Effector memory CD8-positive, alpha-beta T cell (primary cell): ENCODE measurements around the gene TIPRL.
A peak's percentile ranks its signal among the peaks of the same experiment; 100 is the strongest.
"Not testable (repeated sequence)": the region's sequence is repeated elsewhere in the genome, so short reads cannot be mapped to it uniquely, and the experiment has no call there.

Experiments
- ATAC-seq: fragments of 150-1000 bp; cut with Tn5 transposase; replicated peaks from 2 replicates; pipeline ENCODE4 v1.10.0; 2021; ENCODE audit warnings: mild to moderate bottlenecking, moderate library complexity
- DNase-seq, 3 experiments: peaks; one replicate each; pipeline ENCODE4 v3.0.0; 2021
- H3K27ac Mint-ChIP-seq, 2 donors: one replicate each; pipeline ENCODE4 v1.8.0; 2022; ENCODE audit warnings: mild to moderate bottlenecking in 2 of 2, mixed read lengths in 2 of 2, moderate library complexity in 2 of 2
- H3K27me3 Mint-ChIP-seq, 2 donors: one replicate each; pipeline ENCODE4 v1.8.0; 2022; ENCODE audit warnings: mixed read lengths in 2 of 2
- H3K36me3 Mint-ChIP-seq: one replicate; pipeline ENCODE4 v1.8.0; 2022; ENCODE audit warnings: mild to moderate bottlenecking, moderate library complexity, mixed read lengths; ENCODE audit not compliant: insufficient read depth
- H3K4me1 Mint-ChIP-seq, 2 donors: one replicate each; pipeline ENCODE4 v1.8.0; 2022; ENCODE audit warnings: low read depth in 2 of 2, mixed read lengths in 2 of 2
- H3K4me3 Mint-ChIP-seq, 2 donors: one replicate each; pipeline ENCODE4 v1.8.0; 2022; ENCODE audit warnings: mild to moderate bottlenecking in 2 of 2, mixed read lengths in 2 of 2, moderate library complexity in 2 of 2
- H3K9me3 Mint-ChIP-seq, 2 donors: one replicate each; pipeline ENCODE4 v1.8.0; 2022; ENCODE audit warnings: mixed read lengths in 2 of 2

TIPRL gene

GRCh38 chr1:168167806-168168205 is 11.0 kb upstream of the TIPRL start:
- Mint-ChIP-seq H3K4me1 (no peaks in the 10 kb centered on the region), H3K27me3 (peaks cover 21 to 36% of the 10 kb centered on the region in 2 donors), H3K36me3 (no peaks in the 10 kb centered on the region), H3K27ac (no peak overlapping the region), H3K9me3 (no peaks in the 10 kb centered on the region), H3K4me3 (no peak overlapping the region)
- no peak for DNase-seq
- no peak for ATAC-seq

- no peaks in the 10 kb centered on the region for H3K36me3 Mint-ChIP-seq
- no peak overlapping the region for H3K27ac Mint-ChIP-seq
- H3K9me3 Mint-ChIP-seq: no peaks in the 10 kb centered on the region
- DNase-seq (no peak), ATAC-seq (no peak)
- peaks cover 31 to 33% of the 10 kb centered on the region in 2 donors for H3K27me3 Mint-ChIP-seq
- no peak overlapping the region for H3K4me3 Mint-ChIP-seq
- no peaks in the 10 kb centered on the region for H3K4me1 Mint-ChIP-seq
These were observed 7.9 kb upstream of the TIPRL start for GRCh38 chr1:168170564-168171508.

- H3K27me3 Mint-ChIP-seq: peaks cover 31 to 32% of the 10 kb centered on the region in 2 donors
- H3K27ac Mint-ChIP-seq: no peak overlapping the region
- no peaks in the 10 kb centered on the region for H3K36me3 Mint-ChIP-seq
- H3K4me1 Mint-ChIP-seq: no peaks in the 10 kb centered on the region
- no peak for DNase-seq
- ATAC-seq: no peak
- H3K9me3 Mint-ChIP-seq: no peaks in the 10 kb centered on the region
- no peak overlapping the region for H3K4me3 Mint-ChIP-seq
These were observed 6.4 kb upstream of the TIPRL start for GRCh38 chr1:168172250-168172915.

GRCh38 chr1:168178227-168178637 is 530 bp upstream of the TIPRL start:
- peaks cover 20 to 22% of the 10 kb centered on the region in 2 donors for H3K27me3 Mint-ChIP-seq
- H3K4me1 Mint-ChIP-seq: no peaks in the 10 kb centered on the region
- ATAC-seq: no peak
- no peak overlapping the region for H3K27ac Mint-ChIP-seq
- peaks cover 10% of the 10 kb centered on the region for H3K36me3 Mint-ChIP-seq
- H3K4me3 Mint-ChIP-seq: no peak overlapping the region
- H3K9me3 Mint-ChIP-seq: no peaks in the 10 kb centered on the region
- DNase-seq: peak in 1 of 3 experiments; percentile 3

- H3K36me3 Mint-ChIP-seq: peaks cover 10% of the 10 kb centered on the region
- ATAC-seq: no peak
- peaks cover 4 to 5% of the 10 kb centered on the region in 2 donors for H3K4me1 Mint-ChIP-seq
- DNase-seq: no peak
- peaks cover 10% of the 10 kb centered on the region in 2 donors for H3K27me3 Mint-ChIP-seq
- no peak overlapping the region for H3K27ac Mint-ChIP-seq
- H3K9me3 Mint-ChIP-seq: no peaks in the 10 kb centered on the region
- no peak overlapping the region for H3K4me3 Mint-ChIP-seq
These were observed 831 bp downstream of the TIPRL start for GRCh38 chr1:168179438-168180147.

GRCh38 chr1:168180148-168180524 is 1.4 kb downstream of the TIPRL start:
- Mint-ChIP-seq H3K9me3 (no peaks in the 10 kb centered on the region), H3K4me3 (no peak overlapping the region), H3K36me3 (peaks cover 14% of the 10 kb centered on the region), H3K27me3 (peaks cover 5% of the 10 kb centered on the region in 2 donors), H3K27ac (no peak overlapping the region), H3K4me1 (peaks cover 4 to 5% of the 10 kb centered on the region in 2 donors)
- no peak for DNase-seq
- no peak for ATAC-seq

GRCh38 chr1:168181063-168181720 is 2.4 kb downstream of the TIPRL start:
- H3K27ac Mint-ChIP-seq, H3K9me3 Mint-ChIP-seq, H3K4me1 Mint-ChIP-seq, DNase-seq, H3K27me3 Mint-ChIP-seq, ATAC-seq: not testable (repeated sequence)
- Mint-ChIP-seq H3K4me3 (peak overlapping the region; percentile 38 to 63), H3K36me3 (peaks cover 25% of the 10 kb centered on the region)

- peaks cover 65% of the 10 kb centered on the region for H3K36me3 Mint-ChIP-seq
- peak overlapping the region in 1 of 2 donors; percentile 28 for H3K27ac Mint-ChIP-seq
- H3K4me3 Mint-ChIP-seq: no peak overlapping the region
- ATAC-seq (no peak), DNase-seq (no peak)
- H3K27me3 Mint-ChIP-seq: no peaks in the 10 kb centered on the region
- H3K4me1 Mint-ChIP-seq: peaks cover 5 to 11% of the 10 kb centered on the region in 2 donors
- no peaks in the 10 kb centered on the region for H3K9me3 Mint-ChIP-seq
These were observed 8.4 kb downstream of the TIPRL start for GRCh38 chr1:168187177-168187576.

GRCh38 chr1:168190403-168190802 is 11.6 kb downstream of the TIPRL start:
- ATAC-seq: no peak
- no peak overlapping the region for H3K27ac Mint-ChIP-seq
- H3K36me3 Mint-ChIP-seq: peaks cover 69% of the 10 kb centered on the region
- H3K9me3 Mint-ChIP-seq: no peaks in the 10 kb centered on the region
- no peak for DNase-seq
- peaks cover 1 to 15% of the 10 kb centered on the region in 2 donors for H3K4me1 Mint-ChIP-seq
- no peak overlapping the region for H3K4me3 Mint-ChIP-seq
- no peaks in the 10 kb centered on the region for H3K27me3 Mint-ChIP-seq

- Mint-ChIP-seq H3K27me3 (no peaks in the 10 kb centered on the region), H3K4me1 (peaks cover 2 to 13% of the 10 kb centered on the region in 2 donors), H3K9me3 (no peaks in the 10 kb centered on the region), H3K27ac (peak overlapping the region; percentile 8 to 13), H3K4me3 (no peak overlapping the region), H3K36me3 (peaks cover 66% of the 10 kb centered on the region)
- ATAC-seq (no peak), DNase-seq (no peak)
These were observed 16.7 kb downstream of the TIPRL start for GRCh38 chr1:168195199-168196135.

GRCh38 chr1:168199056-168199455 is 20.3 kb downstream of the TIPRL start:
- H3K9me3 Mint-ChIP-seq: no peaks in the 10 kb centered on the region
- peaks cover 50% of the 10 kb centered on the region for H3K36me3 Mint-ChIP-seq
- ATAC-seq (no peak), DNase-seq (no peak)
- no peaks in the 10 kb centered on the region for H3K27me3 Mint-ChIP-seq
- no peak overlapping the region for H3K4me3 Mint-ChIP-seq
- H3K27ac Mint-ChIP-seq: peak overlapping the region in 1 of 2 donors; percentile 28
- peaks cover 2 to 13% of the 10 kb centered on the region in 2 donors for H3K4me1 Mint-ChIP-seq

- no peaks in the 10 kb centered on the region for H3K9me3 Mint-ChIP-seq
- peaks cover 32% of the 10 kb centered on the region for H3K36me3 Mint-ChIP-seq
- DNase-seq (no peak), ATAC-seq (no peak)
- H3K4me1 Mint-ChIP-seq: no peaks in the 10 kb centered on the region
- H3K27ac Mint-ChIP-seq: no peak overlapping the region
- no peaks in the 10 kb centered on the region for H3K27me3 Mint-ChIP-seq
- H3K4me3 Mint-ChIP-seq: no peak overlapping the region
These were observed 24.3 kb downstream of the TIPRL start for GRCh38 chr1:168202941-168203654.
